GM19328 (cell line): Measurements from ENCODE around the gene SASH1.
"Not testable (repeated sequence)": the region's sequence is repeated elsewhere in the genome, so short reads cannot be mapped to it uniquely, and the experiment has no call there.

Experiments used
- ATAC-seq: cut with Tn5 transposase; IDR thresholded peaks from one replicate; pipeline ENCODE4 v1.9.1; 2021; ENCODE audit warnings: mild to moderate bottlenecking, moderate library complexity; ENCODE audit not compliant: unreplicated experiment

The SASH1 gene

GRCh38 chr6:148364056-148364824, 21.6 kb downstream of the SASH1 start:
- no peak for ATAC-seq

- no peak for ATAC-seq
Measured at GRCh38 chr6:148365041-148365440, 22.4 kb downstream of the SASH1 start.

- ATAC-seq: no peak
Measured at GRCh38 chr6:148367411-148368024, 24.9 kb downstream of the SASH1 start.

DNA sequence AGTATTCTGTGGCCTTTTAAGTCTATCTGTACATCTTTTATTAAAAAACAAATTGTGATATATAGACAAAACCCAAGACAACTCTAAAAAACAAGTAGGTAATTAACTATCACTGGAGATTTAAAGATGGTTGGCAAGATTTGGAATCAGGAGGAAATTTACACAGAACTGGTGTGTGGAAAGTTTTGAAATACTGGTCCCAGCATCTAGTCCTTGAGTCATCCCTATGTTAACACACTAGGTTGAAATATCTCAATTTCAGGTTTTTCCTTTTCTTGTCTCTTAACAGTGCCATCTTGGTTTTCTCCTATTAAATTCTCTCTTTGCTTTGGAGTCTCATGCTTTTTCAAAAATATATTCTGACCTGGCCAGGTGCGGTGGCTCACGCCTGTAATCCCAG, 27.5 kb downstream of the SASH1 start:
- ATAC-seq: no peak

GRCh38 chr6:148374040-148374774, 31.6 kb downstream of the SASH1 start:
- ATAC-seq: no peak

DNA sequence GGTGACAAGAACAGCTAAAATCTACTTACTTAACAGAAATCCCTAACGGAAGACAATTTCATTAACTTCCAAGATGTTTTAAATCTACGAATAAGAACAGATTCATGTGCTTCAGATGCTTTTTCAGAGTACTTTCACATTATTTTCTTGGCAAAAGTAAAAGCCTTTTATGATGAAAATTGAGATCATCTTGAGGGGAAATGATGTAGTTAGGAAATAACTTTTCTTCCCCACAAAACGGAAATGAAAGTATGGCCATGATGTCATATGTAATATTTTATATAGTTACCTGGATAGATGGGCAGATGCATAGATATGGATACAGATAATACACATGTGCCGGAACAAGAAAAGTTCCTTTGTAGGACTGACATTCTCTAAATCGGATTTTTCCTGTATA, 32.8 kb downstream of the SASH1 start:
- no peak for ATAC-seq

GRCh38 chr6:148379481-148379880, 36.8 kb downstream of the SASH1 start:
- no peak for ATAC-seq

GRCh38 chr6:148379966-148380713, 37.5 kb downstream of the SASH1 start:
- ATAC-seq: no peak

DNA sequence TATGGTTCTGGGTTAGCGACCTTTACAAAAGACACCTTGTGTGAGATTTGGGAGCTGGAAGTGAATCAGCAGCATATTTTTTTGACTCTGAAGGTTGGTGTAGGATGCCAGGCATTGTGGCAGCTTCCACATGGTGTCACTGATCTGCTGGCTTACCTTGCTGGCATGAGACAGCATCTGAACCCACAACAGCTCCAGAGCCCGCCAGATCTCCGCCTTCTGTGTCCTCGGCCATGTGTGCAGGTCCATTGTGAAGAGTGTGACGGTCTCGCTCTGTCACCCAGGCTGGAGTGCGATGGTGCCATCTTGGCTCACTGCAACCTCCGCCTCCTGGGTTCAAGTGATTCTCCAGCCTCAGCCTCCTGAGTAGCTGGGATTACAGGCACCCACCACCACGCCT, 39.4 kb downstream of the SASH1 start:
- not testable (repeated sequence) for ATAC-seq

- no peak for ATAC-seq
Measured at GRCh38 chr6:148382861-148383260, 40.2 kb downstream of the SASH1 start.

DNA sequence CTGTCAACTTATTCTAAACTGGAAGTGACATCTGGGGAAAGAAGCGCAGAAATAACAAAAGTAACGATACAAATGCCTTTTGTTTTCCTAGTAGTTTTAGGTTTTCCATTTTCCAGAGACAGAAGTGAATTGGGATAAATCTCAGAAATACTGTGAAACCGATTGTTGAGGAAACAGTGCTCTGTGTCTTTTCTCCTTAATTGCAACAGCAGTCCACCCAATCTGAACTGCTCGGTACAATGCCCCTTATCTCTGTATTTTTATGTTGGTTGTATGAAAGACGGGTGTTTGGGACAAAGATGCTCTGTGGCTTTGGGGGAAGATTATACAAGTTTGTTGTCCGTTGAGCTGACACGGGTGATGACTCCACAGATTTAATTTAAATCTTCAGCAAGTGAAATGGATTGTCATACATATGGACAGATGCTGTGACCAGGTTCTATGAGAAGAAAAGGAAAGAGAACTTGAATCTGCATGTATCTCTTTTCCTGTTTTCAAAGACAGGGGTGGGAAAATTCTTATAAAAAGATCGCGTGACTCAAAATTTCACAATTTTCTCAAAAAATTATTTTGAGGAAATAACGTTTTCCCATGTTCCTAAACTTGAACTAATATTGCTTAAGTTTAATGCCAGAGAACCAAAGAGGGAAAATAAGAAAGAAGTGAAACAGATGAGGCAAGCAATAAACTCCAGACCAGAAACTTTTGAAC, 41.2 kb downstream of the SASH1 start:
- no peak for ATAC-seq

- ATAC-seq: no peak
Measured at GRCh38 chr6:148385379-148385778, 42.7 kb downstream of the SASH1 start.

DNA sequence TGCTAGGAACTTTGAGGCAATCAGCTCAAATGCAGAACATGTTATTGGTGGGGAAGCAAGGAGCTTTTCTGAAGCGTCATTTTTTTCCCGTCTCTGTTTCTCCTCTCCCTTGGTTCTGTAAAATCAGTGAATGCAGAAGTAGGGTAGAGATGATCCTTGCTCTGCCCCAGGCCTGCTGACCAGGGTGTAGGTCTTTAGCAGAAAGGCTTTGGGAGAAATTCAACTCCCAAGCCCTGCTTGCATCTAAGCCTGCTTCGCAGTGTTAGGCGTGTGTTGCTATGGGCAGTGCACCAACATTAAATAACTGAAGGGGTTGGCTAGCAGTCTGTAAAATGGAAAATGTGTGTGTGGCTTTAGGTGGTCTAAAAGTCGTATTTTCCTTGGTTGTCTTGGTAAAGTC, 45.9 kb downstream of the SASH1 start:
- no peak for ATAC-seq

DNA sequence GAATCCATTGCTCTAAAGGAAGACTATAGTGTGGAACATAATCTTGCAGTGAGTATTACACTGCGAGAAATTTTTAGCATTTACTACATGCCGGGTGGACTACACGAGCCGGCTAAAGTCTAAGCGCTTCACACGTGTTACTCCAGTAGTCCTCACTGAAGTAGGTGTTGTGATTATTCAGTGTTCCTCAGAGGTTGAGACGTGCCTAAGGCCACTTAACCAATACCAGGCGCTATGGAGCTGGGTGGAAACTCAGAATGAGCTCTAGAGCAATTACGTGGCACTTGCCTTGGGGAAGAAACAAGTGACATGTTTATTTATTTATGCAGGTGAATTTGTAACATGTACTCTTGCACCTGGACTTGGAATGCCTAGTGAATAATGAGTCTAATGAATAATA, 46.4 kb downstream of the SASH1 start:
- ATAC-seq: no peak

DNA sequence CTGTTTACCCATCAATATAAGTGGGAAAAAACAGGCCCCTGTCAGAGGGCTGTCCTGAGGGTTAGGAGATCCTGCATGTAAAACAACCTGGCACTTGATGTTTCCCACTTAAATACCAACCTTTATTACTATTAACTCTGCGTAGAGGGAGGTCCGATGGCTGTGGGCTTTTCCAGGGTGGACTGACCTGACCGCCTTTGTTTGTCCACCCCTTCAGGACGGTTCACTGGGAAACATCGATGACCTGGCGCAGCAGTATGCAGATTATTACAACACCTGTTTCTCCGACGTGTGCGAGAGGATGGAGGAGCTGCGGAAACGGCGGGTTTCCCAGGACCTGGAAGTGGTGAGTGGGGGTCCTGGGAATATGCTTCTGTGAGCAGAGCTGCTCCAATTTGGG, 47.3 kb downstream of the SASH1 start:
- no peak for ATAC-seq

DNA sequence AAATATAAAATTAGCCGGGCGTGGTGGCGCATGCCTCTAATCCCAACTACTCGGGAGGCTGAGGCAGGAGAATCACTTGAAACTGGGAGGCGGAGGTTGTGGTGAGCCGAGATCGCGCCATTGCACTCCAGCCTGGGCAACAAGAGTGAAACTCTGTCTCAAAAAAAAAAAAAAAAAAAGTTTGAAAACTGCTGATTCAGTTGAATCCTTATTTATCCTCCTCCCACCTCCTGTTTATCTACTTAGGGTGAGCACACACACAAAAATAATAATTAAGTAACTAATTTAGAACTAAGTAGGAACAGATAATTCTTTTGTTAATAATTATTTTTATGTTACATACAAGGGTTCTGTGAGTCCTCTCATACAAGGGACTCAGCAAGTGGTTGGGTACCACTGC, 49.5 kb downstream of the SASH1 start:
- not testable (repeated sequence) for ATAC-seq

DNA sequence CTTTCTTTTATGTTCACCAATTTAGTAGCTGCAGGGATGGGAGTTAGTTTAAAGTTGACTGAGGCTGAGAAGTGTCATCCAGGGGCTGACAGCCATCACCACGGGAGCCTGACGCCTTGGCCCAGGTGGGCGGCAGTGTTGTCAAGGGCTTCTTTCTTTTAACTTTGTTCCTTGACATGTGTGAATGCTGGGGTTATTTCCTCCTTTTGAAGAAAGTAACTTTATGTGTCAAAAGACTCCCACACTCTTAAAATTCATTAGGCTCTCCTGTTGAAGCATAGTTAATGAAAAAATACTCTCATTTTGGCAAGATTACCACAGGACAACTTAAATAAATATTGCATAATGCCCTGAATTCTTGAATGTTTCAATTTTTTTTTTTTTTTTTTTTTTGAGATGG, 50.0 kb downstream of the SASH1 start:
- ATAC-seq: no peak

GRCh38 chr6:148395583-148396101, 53.0 kb downstream of the SASH1 start:
- ATAC-seq: no peak

DNA sequence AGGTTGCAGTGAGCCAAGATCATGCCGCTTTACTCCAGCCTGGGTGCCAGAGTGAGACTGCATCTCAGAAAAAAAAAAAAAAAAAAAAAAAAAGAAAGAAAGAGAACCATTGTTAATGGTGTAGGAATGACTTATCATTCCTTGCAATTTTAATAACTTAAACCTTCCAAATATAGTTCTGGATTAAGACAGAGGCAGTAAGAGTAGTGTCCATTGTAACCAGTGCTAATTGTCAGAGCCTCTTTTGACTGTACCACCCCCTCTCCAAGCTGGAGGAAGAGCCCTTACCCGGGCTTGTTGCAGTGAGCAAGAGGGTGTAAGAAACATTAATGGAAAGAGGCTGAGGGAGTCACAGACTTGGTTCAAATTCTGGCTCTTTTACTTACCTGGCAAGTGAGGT, 53.8 kb downstream of the SASH1 start:
- no peak for ATAC-seq

DNA sequence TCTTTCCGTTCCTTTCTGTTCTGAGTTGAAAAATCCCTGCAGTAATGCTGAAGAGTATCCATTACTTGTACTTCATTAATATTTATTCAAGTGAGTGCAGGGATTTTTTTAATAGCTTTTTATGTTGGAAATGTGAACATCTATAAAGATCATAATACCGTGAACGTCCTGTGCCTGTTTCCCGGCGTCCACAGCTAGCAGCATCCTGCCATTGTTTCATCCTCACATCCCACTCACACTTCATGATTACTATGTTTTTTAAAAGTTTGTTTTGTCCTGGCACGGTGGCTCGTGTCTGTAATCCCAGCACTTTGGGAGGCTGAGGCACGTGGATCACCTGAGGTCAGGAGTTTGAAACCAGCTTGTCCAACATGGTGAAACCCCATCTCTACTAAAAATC, 54.3 kb downstream of the SASH1 start:
- ATAC-seq: no peak
